Measurements from ENCODE around the gene ANTXRL.
"Not testable (repeated sequence)": the region's sequence is repeated elsewhere in the genome, so short reads cannot be mapped to it uniquely, and the experiment has no call there.

The ANTXRL gene

DNA sequence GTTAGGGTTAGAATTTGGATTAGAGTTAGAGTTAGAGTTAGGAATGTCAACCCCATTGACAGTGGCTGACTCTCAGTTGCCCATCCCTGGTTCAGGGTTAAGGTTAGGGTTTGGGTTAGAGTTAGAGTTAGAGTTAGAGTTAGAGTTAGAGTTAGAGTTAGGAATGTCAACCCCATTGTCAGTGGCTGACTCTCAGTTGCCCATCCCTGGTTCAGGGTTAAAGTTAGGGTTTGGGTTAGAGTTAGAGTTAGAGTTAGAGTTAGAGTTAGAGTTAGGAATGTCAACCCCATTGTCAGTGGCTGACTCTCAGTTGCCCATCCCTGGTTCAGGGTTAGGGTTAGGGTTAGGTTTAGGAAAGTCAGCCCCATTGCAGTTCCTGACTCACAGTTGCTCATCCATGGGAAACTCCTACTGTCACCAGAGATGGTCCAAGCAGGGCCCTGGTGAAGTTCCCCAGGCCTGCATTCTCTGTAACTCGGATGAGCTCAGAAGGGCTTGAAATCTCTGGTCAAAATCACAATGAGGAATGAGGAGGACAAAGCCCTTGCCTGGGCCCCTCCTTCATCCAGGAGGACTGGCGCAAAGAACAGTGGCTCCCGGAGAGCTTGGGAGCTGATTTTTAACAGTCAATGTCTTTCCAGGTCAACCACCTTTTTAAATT, 8.7 kb downstream of the ANTXRL start:
- H3K4me1 ChIP-seq (ENCODE audit: control insufficient read depth, insufficient read depth, low read length, poor library complexity, severe bottlenecking) = peaks cover 20% of the 10 kb centered on the region
- not testable (repeated sequence) for H3K27ac ChIP-seq (ENCODE audit: insufficient read depth, low read length, poor library complexity, severe bottlenecking); H3K36me3 ChIP-seq (ENCODE audit: control insufficient read depth, insufficient read depth, low read length); H3K27me3 ChIP-seq (replicated peaks; ENCODE audit: control insufficient read depth, insufficient read depth, low read length, poor library complexity, severe bottlenecking); H3K9me3 ChIP-seq (ENCODE audit: control insufficient read depth, low read length); H3K4me3 ChIP-seq (ENCODE audit: insufficient read depth, low read depth, low read length, poor library complexity, severe bottlenecking); DNase-seq

DNA sequence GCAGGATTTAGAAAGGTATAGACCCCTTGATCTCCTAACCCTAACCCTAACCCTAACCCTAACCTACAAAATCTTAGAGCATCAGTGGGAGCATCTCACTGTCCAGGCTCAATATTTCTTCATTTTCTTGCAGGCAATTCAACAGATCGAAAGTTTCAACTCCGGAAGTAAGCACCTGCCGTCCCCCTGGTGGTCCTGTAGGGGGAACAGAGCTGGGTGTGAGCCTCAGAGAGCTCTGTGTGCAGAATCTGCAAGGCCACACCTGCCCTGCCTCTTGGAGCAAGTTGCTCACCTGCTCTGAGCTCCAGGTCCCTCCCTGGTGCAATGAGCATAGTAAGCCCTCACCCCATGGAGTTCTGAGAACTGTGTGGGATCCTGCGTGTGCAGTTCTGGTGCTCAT, 9.3 kb downstream of the ANTXRL start:
- H3K4me1 ChIP-seq (ENCODE audit: control insufficient read depth, insufficient read depth, low read length, poor library complexity, severe bottlenecking) = peaks cover 20% of the 10 kb centered on the region
- H3K9me3 ChIP-seq (ENCODE audit: control insufficient read depth, low read length); H3K27me3 ChIP-seq (replicated peaks; ENCODE audit: control insufficient read depth, insufficient read depth, low read length, poor library complexity, severe bottlenecking); DNase-seq; H3K36me3 ChIP-seq (ENCODE audit: control insufficient read depth, insufficient read depth, low read length); H3K27ac ChIP-seq (ENCODE audit: insufficient read depth, low read length, poor library complexity, severe bottlenecking); H3K4me3 ChIP-seq (ENCODE audit: insufficient read depth, low read depth, low read length, poor library complexity, severe bottlenecking): not testable (repeated sequence)

- Histone ChIP-seq H3K36me3 (ENCODE audit: control insufficient read depth, insufficient read depth, low read length) (no peaks in the 10 kb centered on the region), H3K27ac (ENCODE audit: insufficient read depth, low read length, poor library complexity, severe bottlenecking) (no peak overlapping the region), H3K9me3 (ENCODE audit: control insufficient read depth, low read length) (no peaks in the 10 kb centered on the region), H3K27me3 (replicated peaks; ENCODE audit: control insufficient read depth, insufficient read depth, low read length, poor library complexity, severe bottlenecking) (no peaks in the 10 kb centered on the region), H3K4me3 (ENCODE audit: insufficient read depth, low read depth, low read length, poor library complexity, severe bottlenecking) (no peak overlapping the region), H3K4me1 (ENCODE audit: control insufficient read depth, insufficient read depth, low read length, poor library complexity, severe bottlenecking) (peaks cover 20% of the 10 kb centered on the region)
- no peak for DNase-seq
These were observed 9.9 kb downstream of the ANTXRL start for GRCh38 chr10:46296641-46297141.

DNA sequence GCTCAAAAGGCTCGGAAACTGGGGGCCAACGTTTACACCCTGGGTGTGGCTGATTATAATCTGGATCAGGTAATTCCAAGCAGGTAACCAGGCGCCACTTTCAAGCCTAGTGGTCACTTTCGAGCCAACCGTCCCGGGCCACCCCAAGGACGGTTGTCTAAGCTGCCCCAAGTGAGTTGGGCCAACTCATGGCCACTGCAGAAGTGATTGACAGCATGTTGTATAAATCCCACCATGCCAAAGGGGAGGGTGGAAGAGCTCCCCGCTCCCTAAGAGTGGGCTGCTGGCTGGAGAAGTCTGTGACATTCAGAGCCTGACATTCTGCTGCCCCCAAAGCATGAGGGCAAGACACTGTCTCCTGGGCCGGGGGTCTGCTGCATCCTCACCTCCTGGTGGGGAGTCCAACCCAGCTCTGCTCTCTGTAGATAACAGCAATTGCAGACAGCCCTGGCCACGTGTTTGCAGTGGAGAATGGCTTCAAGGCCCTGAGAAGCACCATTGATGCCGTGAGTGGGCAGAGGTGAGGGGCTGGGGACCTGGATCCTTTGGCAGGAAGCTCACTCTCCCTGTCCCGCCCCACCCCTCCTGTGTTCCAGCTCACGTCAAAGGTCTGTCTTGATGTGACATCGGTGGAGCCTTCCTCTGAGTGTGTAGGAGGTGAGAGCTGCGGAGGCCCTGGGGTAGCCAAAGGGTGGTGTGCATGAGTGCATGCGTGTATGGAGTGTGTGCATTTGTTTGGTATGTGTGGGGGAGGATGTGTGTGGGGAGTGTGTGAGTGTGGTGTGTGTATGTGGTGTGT, 10.8 kb downstream of the ANTXRL start:
- Histone ChIP-seq H3K36me3 (ENCODE audit: control insufficient read depth, insufficient read depth, low read length) (no peaks in the 10 kb centered on the region), H3K9me3 (ENCODE audit: control insufficient read depth, low read length) (no peaks in the 10 kb centered on the region), H3K4me3 (ENCODE audit: insufficient read depth, low read depth, low read length, poor library complexity, severe bottlenecking) (no peak overlapping the region), H3K4me1 (ENCODE audit: control insufficient read depth, insufficient read depth, low read length, poor library complexity, severe bottlenecking) (peaks cover 20% of the 10 kb centered on the region), H3K27ac (ENCODE audit: insufficient read depth, low read length, poor library complexity, severe bottlenecking) (no peak overlapping the region), H3K27me3 (replicated peaks; ENCODE audit: control insufficient read depth, insufficient read depth, low read length, poor library complexity, severe bottlenecking) (no peaks in the 10 kb centered on the region)
- DNase-seq = no peak

DNA sequence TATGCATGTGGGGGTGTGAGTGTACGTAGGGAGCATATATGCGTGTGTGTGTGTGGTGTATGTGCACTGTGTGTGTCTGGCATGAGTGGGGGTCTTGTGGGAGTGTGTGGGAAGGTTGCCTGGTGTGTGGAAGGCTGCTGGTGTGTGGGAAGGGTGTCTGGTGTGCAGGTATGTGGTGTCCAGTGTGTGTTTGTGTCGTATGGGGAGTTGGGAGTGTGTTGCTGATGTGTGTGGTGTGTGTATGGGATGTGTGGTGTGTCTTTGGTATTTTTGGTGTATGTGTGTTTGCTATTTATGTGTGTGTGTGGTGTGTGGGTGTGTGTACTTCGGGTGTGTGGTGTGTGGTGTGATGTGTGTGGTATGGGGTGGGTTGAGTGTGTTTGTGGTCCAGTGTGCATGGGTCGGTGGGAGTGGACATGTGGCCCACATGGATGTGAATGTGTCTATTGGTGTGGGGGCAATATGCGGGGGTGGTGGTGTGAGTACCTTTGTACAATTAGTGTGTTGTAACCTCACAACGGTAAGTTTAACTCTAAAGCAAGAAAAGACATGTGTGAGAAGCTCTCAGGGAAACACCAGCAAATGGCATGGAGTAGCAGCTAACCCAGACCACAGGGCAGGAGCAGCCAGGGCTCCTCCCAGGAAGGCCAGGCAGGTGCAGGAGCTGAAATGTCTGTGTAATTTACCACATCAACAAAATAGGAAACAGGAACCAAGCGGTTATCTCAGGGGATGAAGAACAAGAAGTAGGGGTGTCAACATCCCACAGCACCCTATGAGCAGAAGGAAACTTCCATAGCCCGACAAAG, 11.9 kb downstream of the ANTXRL start:
- Histone ChIP-seq H3K4me3 (ENCODE audit: insufficient read depth, low read depth, low read length, poor library complexity, severe bottlenecking) (no peak overlapping the region), H3K9me3 (ENCODE audit: control insufficient read depth, low read length) (no peaks in the 10 kb centered on the region), H3K27ac (ENCODE audit: insufficient read depth, low read length, poor library complexity, severe bottlenecking) (no peak overlapping the region), H3K27me3 (replicated peaks; ENCODE audit: control insufficient read depth, insufficient read depth, low read length, poor library complexity, severe bottlenecking) (no peaks in the 10 kb centered on the region), H3K4me1 (ENCODE audit: control insufficient read depth, insufficient read depth, low read length, poor library complexity, severe bottlenecking) (peaks cover 20% of the 10 kb centered on the region), H3K36me3 (ENCODE audit: control insufficient read depth, insufficient read depth, low read length) (no peaks in the 10 kb centered on the region)
- no peak for DNase-seq

DNA sequence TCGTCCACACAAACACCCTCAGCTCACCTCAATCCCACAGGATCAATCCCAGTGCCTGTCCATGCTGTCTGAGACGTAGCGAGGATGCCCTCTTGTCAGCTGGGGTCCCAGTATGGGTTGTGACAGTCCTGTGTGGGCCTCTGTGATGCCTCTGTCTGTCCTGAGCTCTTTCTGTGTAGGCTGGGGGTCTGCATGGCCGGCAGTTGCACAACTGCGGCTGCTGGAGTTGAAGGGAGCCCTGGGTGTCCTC, 12.4 kb downstream of the ANTXRL start:
- H3K27me3 ChIP-seq (replicated peaks; ENCODE audit: control insufficient read depth, insufficient read depth, low read length, poor library complexity, severe bottlenecking) = no peaks in the 10 kb centered on the region
- no peaks in the 10 kb centered on the region for H3K9me3 ChIP-seq (ENCODE audit: control insufficient read depth, low read length)
- no peak overlapping the region for H3K4me3 ChIP-seq (ENCODE audit: insufficient read depth, low read depth, low read length, poor library complexity, severe bottlenecking)
- peaks cover 20% of the 10 kb centered on the region for H3K4me1 ChIP-seq (ENCODE audit: control insufficient read depth, insufficient read depth, low read length, poor library complexity, severe bottlenecking)
- H3K36me3 ChIP-seq (ENCODE audit: control insufficient read depth, insufficient read depth, low read length) = no peaks in the 10 kb centered on the region
- DNase-seq = no peak
- H3K27ac ChIP-seq (ENCODE audit: insufficient read depth, low read length, poor library complexity, severe bottlenecking) = no peak overlapping the region

DNA sequence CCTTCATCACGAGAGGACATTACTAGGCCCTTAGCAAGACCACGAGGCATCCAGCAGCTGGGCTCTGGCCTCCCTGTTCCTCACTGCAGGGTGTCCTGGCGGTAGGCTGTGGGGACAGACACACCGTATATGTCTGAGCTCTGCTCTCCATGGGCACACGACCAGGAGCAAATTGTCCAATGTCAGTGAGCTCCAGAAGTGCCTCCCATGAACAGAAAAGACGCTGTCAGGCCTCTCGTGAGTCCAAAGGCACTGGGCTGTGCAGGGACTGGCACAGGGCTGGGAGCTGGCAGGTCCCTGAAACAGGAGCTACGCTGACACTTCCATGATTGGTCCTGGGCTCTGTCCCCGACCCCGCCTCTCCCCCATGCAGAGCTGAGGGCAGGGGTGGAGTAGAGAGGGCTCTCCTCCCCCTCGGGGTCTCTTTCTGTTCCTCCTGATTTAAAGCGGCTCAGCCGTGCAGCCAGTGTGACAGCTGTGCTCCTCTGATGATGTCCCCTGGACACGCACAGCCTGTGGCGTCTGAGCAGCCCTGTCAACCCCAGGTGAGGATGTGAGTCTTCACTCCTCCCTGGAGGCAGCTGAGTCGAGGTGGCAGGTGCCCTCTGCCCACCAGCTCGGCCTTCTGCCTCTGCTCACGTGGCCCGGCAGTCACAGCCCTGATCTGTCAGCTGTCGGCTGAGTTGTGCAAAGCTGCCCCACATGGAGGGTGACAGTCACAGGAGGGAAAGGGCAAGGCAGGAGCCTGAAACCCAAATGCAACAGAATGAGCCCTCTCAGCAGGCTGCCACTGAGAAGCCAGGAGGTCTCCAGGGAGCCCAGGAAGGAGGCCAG, 13.0 kb downstream of the ANTXRL start:
- no peaks in the 10 kb centered on the region for H3K9me3 ChIP-seq (ENCODE audit: control insufficient read depth, low read length)
- no peak overlapping the region for H3K27ac ChIP-seq (ENCODE audit: insufficient read depth, low read length, poor library complexity, severe bottlenecking)
- no peak for DNase-seq
- no peaks in the 10 kb centered on the region for H3K36me3 ChIP-seq (ENCODE audit: control insufficient read depth, insufficient read depth, low read length)
- no peaks in the 10 kb centered on the region for H3K27me3 ChIP-seq (replicated peaks; ENCODE audit: control insufficient read depth, insufficient read depth, low read length, poor library complexity, severe bottlenecking)
- H3K4me3 ChIP-seq (ENCODE audit: insufficient read depth, low read depth, low read length, poor library complexity, severe bottlenecking) = no peak overlapping the region
- peaks cover 20% of the 10 kb centered on the region for H3K4me1 ChIP-seq (ENCODE audit: control insufficient read depth, insufficient read depth, low read length, poor library complexity, severe bottlenecking)

- H3K36me3 ChIP-seq (ENCODE audit: control insufficient read depth, insufficient read depth, low read length) = not testable (repeated sequence)
- peaks cover 20% of the 10 kb centered on the region for H3K4me1 ChIP-seq (ENCODE audit: control insufficient read depth, insufficient read depth, low read length, poor library complexity, severe bottlenecking)
These were observed 13.5 kb downstream of the ANTXRL start for GRCh38 chr10:46300370-46300711.

DNA sequence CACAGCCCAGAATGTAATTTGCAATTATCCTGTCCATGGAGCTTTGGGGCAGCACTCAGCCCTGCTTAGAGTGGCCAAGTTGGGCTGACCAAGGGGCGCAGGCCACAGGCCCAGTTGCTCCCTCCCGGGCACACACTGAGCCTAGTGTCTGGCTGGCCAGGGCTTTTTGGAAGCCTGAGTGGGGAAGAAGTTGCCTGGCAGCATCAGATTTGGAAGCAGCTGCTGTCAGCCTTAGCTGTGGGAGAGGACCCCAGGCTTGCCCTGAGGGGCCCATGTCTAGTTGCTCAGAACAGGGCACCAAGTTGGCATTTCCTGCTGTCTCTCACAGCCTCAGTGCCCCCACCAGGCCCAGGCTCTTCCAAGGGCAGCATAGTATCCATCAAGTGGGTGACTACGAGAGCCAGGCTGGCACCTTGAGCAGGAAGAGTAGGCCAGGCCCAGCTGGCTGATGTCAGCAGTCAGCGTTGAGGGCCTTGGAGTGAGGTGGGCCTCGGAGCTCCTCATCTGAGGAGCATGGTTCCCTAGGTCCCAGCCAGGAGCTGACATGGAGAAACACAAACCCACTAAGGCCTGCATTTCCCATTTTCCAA, 14.4 kb downstream of the ANTXRL start:
- no peak overlapping the region for H3K27ac ChIP-seq (ENCODE audit: insufficient read depth, low read length, poor library complexity, severe bottlenecking)
- no peaks in the 10 kb centered on the region for H3K27me3 ChIP-seq (replicated peaks; ENCODE audit: control insufficient read depth, insufficient read depth, low read length, poor library complexity, severe bottlenecking)
- no peaks in the 10 kb centered on the region for H3K36me3 ChIP-seq (ENCODE audit: control insufficient read depth, insufficient read depth, low read length)
- DNase-seq = no peak
- no peak overlapping the region for H3K4me3 ChIP-seq (ENCODE audit: insufficient read depth, low read depth, low read length, poor library complexity, severe bottlenecking)
- H3K4me1 ChIP-seq (ENCODE audit: control insufficient read depth, insufficient read depth, low read length, poor library complexity, severe bottlenecking) = peaks cover 20% of the 10 kb centered on the region
- H3K9me3 ChIP-seq (ENCODE audit: control insufficient read depth, low read length) = no peaks in the 10 kb centered on the region

More at GRCh38 chr10:46300370-46300711, 13.5 kb downstream of the ANTXRL start:
- H3K27ac ChIP-seq (ENCODE audit: insufficient read depth, low read length, poor library complexity, severe bottlenecking); H3K9me3 ChIP-seq (ENCODE audit: control insufficient read depth, low read length); H3K4me3 ChIP-seq (ENCODE audit: insufficient read depth, low read depth, low read length, poor library complexity, severe bottlenecking); DNase-seq; H3K27me3 ChIP-seq (replicated peaks; ENCODE audit: control insufficient read depth, insufficient read depth, low read length, poor library complexity, severe bottlenecking): not testable (repeated sequence)
